ENCODE measurements around the gene TP53TG5. TPM values are rescaled to one million over a fixed set of nuclear protein-coding genes. Genes with fewer than 3 reads are reported as not detected.

Gene TP53TG5
- total RNA-seq, 1 donor from 2014 or later = 2.2 TPM

- intact Hi-C loops (cut with DNase I) = loop anchor here (2.0 to 5.0 kb wide), 3 partner anchors 34 to 64 kb away; no protein-coding TSS in a partner anchor
Observed at GRCh38 chr20:45406260-45407066, 28.3 kb upstream of the TP53TG5 start.

DNA sequence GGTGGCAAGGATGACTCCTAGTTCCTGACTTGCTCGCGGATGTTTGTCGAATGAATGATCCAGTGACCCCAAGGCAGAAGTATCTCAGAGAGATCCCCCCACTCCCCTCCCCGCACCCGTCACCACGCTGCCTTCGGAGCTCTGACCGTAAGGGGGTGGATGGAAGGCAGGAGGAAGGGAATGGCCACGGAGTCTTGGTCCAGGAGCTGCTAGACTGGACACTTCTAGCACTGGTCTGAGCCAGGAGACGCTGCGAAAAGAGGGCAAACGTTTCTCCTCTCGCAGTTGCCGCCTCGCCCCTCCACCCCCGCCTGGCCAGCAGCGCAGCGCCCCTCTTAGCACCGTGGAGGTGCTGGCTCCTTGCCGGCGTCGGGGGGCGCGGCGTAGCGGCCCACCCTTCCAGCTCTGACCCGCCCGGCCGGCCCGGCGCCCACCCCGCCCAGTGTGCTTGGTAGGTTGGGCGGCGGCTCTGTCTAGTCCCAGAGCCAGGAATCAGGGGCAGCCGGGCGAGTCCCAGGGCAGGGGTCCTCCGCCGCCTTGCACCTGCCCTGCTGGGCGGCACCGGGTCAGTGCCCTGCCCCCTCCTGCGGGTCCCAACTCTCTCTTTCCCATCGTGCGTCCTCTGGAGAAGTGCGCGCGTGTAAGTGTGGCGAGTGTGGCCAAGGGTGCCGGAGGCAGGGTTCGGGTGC is 27.6 kb upstream of the TP53TG5 start:
- intact Hi-C loops (cut with DNase I) = loop anchor here (2.0 to 5.0 kb wide), 3 partner anchors 33 to 63 kb away; no protein-coding TSS in a partner anchor
- DNase-seq (ENCODE audit: low spot score) = no peak

More at GRCh38 chr20:45406260-45407066, 28.3 kb upstream of the TP53TG5 start:
- peak; percentile 92 for DNase-seq (ENCODE audit: low spot score)

GRCh38 chr20:45404438-45404837 is 26.3 kb upstream of the TP53TG5 start:
- intact Hi-C loops (cut with DNase I) = no loop called here

GRCh38 chr20:45402946-45403345 is 24.8 kb upstream of the TP53TG5 start:
- no peak for DNase-seq (ENCODE audit: low spot score)
- intact Hi-C loops (cut with DNase I) = no loop called here

More at GRCh38 chr20:45404438-45404837, 26.3 kb upstream of the TP53TG5 start:
- no peak for DNase-seq (ENCODE audit: low spot score)

DNA sequence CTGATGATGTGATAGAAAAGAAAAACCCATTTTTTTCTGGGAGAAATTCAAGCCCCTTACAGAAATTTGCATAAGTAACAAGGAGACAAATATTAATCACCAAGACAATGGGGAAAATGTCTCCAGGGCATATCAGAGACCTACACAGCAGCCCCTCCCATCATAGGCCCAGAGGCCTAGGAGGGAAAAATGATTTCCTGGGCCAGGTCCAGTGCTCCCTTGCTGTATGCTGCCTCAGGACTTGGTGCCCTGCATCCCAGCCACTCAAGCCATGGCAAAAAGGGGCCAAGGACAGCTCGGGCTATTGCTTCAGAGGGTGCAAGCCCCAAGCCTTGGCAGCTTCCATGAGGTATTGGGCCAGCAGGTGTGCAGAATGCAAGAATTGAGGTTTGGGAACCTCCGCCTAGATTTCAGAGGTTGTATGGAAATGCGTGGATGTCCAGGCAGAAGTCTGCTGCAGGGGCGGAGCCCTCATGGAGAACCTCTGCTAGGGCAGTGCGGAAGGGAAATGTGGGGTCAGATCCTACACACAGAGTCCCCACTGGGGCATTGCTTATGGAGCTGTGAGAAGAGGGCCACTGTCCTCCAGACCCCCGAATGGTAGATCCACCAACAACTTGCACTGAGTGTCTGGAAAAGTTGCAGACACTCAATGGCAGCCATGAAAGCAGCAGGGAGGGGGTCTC is 22.4 kb upstream of the TP53TG5 start:
- intact Hi-C loops (cut with DNase I) = no loop called here
- DNase-seq (ENCODE audit: low spot score) = no peak

DNA sequence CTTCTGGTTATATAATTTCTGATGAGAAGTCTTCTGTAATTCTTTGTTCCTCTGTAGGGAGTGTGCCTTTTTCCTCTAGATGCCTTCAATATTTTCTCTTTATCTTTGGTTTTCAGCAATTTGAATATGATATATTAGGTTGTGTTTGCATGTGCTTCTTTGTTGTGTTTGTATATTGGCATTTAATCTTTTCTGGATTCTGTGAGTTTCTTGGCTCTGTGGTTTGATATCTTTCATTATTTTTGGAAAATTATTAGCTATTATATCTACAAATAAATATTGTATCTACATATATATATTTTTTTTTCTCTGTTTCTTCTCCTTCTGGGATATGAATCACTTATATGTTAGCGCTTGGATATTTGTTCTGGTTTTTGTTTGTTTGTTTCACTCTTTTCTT is 20.9 kb upstream of the TP53TG5 start:
- intact Hi-C loops (cut with DNase I) = no loop called here
- DNase-seq (ENCODE audit: low spot score) = no peak

GRCh38 chr20:45395114-45395415 is 16.9 kb upstream of the TP53TG5 start:
- intact Hi-C loops (cut with DNase I) = no loop called here
- DNase-seq (ENCODE audit: low spot score) = no peak

- intact Hi-C loops (cut with DNase I) = no loop called here
- no peak for DNase-seq (ENCODE audit: low spot score)
Observed at GRCh38 chr20:45394221-45395113, 16.3 kb upstream of the TP53TG5 start.

GRCh38 chr20:45392733-45393132 is 14.6 kb upstream of the TP53TG5 start:
- intact Hi-C loops (cut with DNase I) = no loop called here
- DNase-seq (ENCODE audit: low spot score) = no peak

GRCh38 chr20:45391559-45391958 is 13.4 kb upstream of the TP53TG5 start:
- intact Hi-C loops (cut with DNase I) = no loop called here
- no peak for DNase-seq (ENCODE audit: low spot score)

GRCh38 chr20:45390931-45391330 is 12.8 kb upstream of the TP53TG5 start:
- DNase-seq (ENCODE audit: low spot score) = no peak
- intact Hi-C loops (cut with DNase I) = no loop called here

- intact Hi-C loops (cut with DNase I) = no loop called here
- DNase-seq (ENCODE audit: low spot score) = no peak
Observed at GRCh38 chr20:45387274-45387673, 9.1 kb upstream of the TP53TG5 start.

GRCh38 chr20:45377269-45377668 is 856 bp downstream of the TP53TG5 start:
- DNase-seq (ENCODE audit: low spot score) = no peak
- intact Hi-C loops (cut with DNase I) = no loop called here

GRCh38 chr20:45374966-45375365 is 3.2 kb downstream of the TP53TG5 start:
- intact Hi-C loops (cut with DNase I) = loop anchor here (2.0 to 5.0 kb wide), 2 partner anchors 32 to 62 kb away; partner anchors contain the start of gene DBNDD2
- DNase-seq (ENCODE audit: low spot score) = no peak

- no peak for DNase-seq (ENCODE audit: low spot score)
- intact Hi-C loops (cut with DNase I) = loop anchor here (2.0 to 5.0 kb wide), 2 partner anchors 33 to 63 kb away; partner anchors contain the start of gene DBNDD2
Observed at GRCh38 chr20:45374101-45374467, 4.0 kb downstream of the TP53TG5 start.

DNA sequence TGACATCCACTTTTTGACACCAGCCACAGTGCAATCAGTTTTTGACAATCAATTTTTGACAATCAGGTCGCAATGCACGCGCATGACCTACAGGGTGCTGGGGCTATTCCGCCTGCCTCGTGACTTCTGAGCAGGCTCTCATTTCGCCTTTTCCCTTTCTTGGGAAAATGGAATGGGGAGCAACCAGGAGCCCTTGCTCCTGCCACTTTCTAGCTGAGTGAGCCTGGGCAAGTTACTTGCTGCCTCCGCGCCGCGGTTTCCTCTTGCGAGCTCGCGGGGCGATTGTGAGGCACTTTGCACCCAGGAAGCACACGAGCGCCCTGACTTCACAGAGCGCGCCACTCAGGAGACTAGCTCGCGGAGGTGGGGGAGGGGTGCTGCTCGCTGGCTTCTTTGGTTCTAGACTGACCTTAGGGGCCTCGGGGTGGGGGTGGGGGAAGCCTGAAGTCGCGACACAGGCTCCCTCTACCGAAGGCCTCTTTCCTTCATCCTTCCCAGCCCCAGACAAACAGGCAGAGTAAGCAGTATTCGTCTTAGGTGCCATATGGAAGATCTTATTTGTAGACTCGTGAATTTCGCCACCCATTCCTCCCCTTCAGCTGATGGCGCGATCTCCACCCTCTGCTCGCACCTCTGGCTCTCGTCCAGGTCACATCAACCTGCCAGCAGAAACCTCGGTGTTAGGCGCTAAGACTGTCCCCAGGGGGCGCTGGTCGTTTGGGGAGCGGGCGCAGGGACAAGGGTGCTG is 4.6 kb downstream of the TP53TG5 start:
- intact Hi-C loops (cut with DNase I) = loop anchor here (2.0 to 5.0 kb wide), 2 partner anchors 34 to 63 kb away; partner anchors contain the start of gene DBNDD2
- DNase-seq (ENCODE audit: low spot score) = peak; percentile 95

DNA sequence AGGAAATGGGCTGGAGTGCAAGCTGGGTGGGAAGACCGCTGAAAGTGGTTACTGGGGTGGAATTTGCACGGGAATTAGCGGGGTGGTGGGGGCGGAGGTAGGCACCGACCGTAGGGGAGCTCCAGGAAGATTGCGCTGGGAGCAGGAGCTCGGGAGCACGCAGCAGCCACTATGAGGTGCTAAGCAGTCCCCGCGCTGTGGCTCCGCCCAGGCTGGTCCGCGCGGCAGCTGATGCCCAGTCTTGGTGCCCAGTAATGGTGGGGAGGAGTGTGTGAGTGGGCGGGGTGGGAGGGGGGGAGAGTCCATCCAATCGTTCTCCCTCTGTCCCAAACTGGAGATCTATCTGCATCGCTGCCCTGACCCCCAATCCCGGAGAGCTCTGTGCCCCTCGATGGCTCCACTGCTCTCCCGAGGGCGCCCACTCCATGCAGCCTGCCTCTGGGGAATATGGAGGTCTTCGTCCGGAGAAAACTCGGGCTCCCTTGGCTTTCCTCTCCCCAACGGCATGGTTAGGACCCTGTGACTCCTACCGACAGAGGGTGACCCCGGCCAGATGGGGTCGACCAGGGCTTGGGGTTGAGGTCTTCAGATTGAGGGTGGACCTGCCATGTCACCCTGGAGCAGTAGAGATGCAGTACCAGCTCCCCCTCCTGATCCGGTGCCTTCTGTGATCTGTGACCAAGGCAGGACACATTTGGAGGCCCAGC is 5.3 kb downstream of the TP53TG5 start:
- intact Hi-C loops (cut with DNase I) = loop anchor here (5.0 kb wide), 1 partner anchor 35 kb away; the partner anchor contains the start of gene DBNDD2
- no peak for DNase-seq (ENCODE audit: low spot score)

GRCh38 chr20:45372241-45372640 is 5.9 kb downstream of the TP53TG5 start:
- no peak for DNase-seq (ENCODE audit: low spot score)
- intact Hi-C loops (cut with DNase I) = loop anchor here (5.0 kb wide), 1 partner anchor 35 kb away; the partner anchor contains the start of gene DBNDD2
